HUDEP-2 (cell line): ENCODE data around the gene PLSCR4.
"Not testable (repeated sequence)": the region's sequence is repeated elsewhere in the genome, so short reads cannot be mapped to it uniquely, and the experiment has no call there.

Experiments used
- DNase-seq, 76 experiments: peaks; one replicate each; lab custom pipeline; 2025; ENCODE audit not compliant: unreplicated experiment in 76 of 76; lab: John Stamatoyannopoulos, UW

Gene PLSCR4

GRCh38 chr3:146250449-146251382 lies at the start of gene PLSCR4:
Gene PLSCR4 (minus strand): TSS chr3:146251105. CDS start chr3:146222071, 29,034 bp downstream.
- DNase-seq: peak in 74 of 76 experiments; percentile 25 to 91 (median 78)

DNA sequence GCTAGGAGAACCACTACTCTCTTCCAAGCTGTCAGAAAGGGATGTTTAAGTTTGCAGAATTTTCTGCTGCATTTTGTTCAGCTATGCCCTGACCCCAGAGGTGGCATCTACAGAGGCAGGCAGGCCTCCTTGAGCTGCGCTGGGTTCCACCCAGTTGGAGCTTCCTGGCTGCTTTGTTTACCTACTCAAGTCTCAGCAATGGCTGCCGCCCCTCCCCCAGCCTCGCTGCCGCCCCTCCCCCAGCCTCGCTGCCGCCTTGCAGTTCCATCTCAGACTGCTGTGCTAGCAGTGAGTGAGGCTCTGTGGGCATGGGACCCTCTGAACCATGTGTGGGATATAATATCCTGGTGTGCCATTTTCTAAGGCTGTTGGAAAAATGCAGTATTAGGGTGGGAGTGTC lies 42.5 kb upstream of the PLSCR4 start:
- DNase-seq: not testable (repeated sequence)

- DNase-seq: no peak
Measured at GRCh38 chr3:146283781-146284445, 33.0 kb upstream of the PLSCR4 start.

DNA sequence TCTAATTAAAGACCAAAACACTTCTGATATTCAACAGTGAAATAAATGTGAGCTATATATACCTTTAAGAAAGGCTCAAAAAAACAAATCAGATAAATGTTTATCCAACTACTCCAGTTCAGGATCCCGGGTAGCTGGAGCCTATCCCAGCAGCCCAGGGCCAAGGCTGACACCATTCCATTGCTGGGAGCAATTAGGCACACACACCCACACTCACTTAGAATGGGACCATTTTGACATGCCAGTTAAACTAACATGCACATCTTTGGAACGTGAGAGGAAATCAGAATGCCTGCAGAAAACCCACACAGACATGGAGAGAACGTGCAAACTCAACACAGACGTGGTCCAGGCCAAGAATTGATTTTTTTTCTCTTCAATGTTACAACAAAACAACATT lies 30.0 kb upstream of the PLSCR4 start:
- DNase-seq: no peak

- DNase-seq: no peak
Measured at GRCh38 chr3:146279951-146280350, 29.0 kb upstream of the PLSCR4 start.

DNA sequence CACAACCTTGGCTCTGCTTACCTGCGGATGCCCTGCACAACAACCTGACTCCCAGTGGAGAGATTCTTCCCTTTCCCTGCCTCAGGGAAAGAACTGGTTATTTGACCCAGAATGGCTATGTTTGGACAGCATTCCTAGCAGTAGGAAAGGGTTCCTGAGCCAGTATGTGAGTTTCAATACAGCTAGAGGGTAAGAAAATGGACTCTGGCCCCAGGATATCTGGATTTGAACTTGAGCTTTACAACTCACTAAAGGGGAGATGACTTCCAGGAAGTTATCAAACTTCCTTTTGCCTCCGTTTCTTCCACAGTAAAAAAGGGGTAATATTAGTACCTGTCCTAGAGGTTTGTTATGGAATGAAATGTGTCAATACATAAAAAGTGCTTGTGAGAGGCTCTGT lies 28.1 kb upstream of the PLSCR4 start:
- DNase-seq: no peak

DNA sequence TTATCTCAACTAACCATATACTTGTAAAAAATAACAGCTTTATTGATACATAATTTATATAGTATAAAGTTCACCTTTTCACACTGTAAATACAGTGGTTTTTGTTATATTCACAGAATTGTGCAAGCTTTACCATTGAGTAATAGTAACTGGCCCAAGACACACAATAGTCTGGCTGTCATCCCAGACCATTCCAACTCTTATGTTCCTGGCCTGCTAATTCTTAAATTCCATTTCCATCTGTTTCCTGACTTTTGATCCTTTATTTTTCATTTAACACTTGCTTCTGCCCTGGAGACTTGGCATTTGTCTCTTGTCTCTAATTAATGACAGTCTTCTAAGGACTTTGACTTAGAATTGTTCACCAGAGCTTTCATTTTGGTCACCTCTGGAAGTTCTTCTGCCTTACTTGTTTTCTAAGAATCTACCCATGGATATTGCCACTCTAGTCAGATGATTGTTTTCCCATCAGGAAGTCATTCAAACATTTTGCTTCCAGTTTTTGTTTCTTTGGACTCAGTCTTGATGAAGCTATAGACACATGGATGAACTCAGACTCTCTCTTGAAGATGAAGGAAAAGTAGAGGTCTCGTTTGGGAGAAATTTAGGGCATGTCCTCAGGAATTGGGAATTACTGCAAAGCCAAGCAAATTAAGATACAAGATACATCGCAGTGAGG lies 27.2 kb upstream of the PLSCR4 start:
- no peak for DNase-seq

- no peak for DNase-seq
Measured at GRCh38 chr3:146275476-146275875, 24.6 kb upstream of the PLSCR4 start.

DNA sequence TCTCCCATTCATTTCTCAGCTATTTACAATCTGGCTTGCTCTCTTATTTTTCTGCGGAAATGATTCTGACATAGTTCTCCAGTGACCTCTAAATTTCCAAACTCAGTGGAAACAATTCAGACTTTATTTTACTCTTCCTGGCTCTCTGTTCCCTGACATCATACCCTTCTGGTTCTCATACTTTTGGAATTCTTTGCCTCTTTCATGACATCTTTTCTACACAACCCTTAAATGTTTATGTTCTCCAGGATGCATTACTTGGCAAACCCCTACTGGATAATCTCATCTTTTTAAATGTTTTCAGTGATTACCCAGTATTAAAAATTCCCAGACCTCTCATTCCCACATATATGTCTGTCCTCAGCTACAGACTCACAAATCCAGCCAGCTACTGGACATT lies 23.9 kb upstream of the PLSCR4 start:
- no peak for DNase-seq

DNA sequence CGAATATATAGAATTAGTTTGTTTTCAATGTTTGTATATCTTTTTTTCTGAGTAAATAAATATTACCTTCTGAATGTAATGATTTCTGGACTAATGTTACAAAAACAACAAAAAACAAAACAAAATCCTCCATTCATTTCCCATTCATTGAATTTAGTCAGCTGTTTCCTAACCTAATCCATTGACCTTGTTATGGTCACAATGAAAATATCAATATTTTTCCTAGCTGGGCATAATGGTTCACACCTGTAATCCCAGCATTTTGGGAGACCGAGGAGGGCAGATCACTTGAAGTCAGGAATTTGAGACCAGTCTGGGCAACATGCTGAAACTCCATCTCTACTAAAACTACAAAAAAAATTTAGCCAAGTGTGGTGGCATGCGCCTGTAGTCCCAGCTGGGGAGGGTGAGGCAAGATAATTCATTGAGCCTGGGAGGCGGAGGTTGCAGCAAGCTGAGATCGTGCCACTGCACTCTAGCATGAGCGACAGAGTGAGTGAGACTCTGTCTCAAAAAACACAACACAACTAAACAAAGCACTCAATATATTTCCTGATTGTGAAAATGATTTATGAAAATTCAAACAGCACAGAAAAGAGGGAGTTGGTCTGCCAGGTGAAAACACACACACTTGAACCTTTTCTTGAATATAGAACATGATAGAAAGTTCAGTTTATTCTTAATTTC lies 23.0 kb upstream of the PLSCR4 start:
- no peak for DNase-seq

DNA sequence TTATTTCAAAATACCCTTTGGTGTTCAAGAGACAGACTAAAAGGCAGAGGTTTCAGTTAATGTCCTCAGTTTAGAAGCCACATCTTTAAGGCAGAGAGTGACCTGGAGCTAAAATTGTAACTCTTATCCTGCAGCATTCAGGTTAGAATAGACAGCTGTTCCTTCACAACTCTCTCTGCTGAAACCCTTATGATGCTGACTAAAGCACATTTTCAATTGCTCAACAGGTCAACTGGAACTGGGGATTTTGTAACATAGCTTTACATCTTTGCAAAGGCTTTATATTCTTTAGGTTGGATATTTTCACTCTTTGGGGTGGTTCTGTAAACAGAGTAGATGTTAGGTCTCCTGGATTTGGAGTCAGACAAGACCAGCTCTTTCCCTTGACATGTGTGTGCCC lies 20.3 kb upstream of the PLSCR4 start:
- DNase-seq: no peak

- no peak for DNase-seq
Measured at GRCh38 chr3:146269271-146269670, 18.4 kb upstream of the PLSCR4 start.

- no peak for DNase-seq
Measured at GRCh38 chr3:146268535-146269219, 17.8 kb upstream of the PLSCR4 start.

DNA sequence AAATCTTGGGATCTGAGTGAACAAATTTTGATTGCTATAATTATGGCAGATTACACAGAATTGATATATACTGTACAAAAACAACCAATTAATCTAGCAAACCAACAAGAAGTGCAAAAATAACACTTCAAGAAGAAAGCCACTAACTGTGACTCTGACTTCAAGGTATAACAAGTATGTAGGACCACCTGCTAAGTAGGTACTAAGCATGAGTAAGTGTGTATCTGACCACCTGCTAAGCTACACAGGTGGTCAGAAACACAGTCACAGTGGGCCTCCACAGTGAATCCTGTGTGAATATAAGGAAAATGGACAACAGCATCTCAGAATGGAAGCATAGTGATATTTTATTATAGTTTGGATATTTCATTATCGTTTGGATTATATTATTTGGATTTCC lies 14.8 kb upstream of the PLSCR4 start:
- no peak for DNase-seq

- DNase-seq: no peak
Measured at GRCh38 chr3:146262371-146263110, 11.6 kb upstream of the PLSCR4 start.

GRCh38 chr3:146259880-146260589 lies 9.1 kb upstream of the PLSCR4 start:
- no peak for DNase-seq

DNA sequence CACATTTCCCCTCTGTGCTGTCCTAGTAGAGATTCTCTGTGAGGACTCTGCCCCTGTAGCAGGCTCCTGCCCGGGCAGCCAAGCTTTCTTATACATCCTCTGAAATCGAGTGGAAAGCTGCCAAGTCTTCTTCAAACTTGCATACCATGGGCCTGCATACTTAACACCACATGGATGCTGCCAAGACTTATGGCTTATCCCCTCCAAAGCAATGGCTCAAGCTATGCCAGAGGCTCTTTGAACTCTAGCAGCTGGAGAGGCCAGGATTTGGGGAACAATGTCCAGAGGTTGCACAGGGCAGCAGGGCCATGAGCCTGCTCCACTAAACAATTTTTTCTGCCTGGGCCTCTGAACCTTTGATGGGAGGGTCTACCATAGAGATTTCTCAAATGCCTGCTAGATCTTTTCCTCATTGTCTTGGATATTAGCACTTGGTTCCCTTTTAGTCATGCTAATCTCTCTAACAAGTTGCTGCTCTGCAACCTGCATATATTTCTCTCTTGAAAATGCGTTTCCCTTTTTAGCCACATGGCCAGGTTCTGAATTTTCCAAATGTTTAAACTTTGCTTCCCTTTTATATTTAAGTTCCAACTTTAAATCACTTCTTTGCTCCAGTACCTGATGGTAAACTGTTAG lies 6.1 kb upstream of the PLSCR4 start:
- no peak for DNase-seq

GRCh38 chr3:146252445-146252844 lies 1.5 kb upstream of the PLSCR4 start:
- not testable (repeated sequence) for DNase-seq
